BJ (cell line): ENCODE data around the gene PTPN5. TPM values are rescaled to one million over a fixed set of nuclear protein-coding genes. Genes with fewer than 3 reads are reported as not detected.

Experiments
- CTCF ChIA-PET: fragments of 350-600 bp; formaldehyde crosslinking; extraction: SDS; loops from one replicate; lab custom pipeline; 2021; ENCODE audit warnings: antibody characterized with exemption, inconsistent platforms; lab: Yijun Ruan, JAX
- POLR2A ChIA-PET: fragments of 300-600 bp; sonication (Branson Sonifier 250); formaldehyde crosslinking; extraction: SDS; loops from one replicate; lab custom pipeline; 2021; ENCODE audit warnings: antibody characterized with exemption; lab: Charles Lee
- DNase-seq: peaks from one replicate; pipeline ENCODE4 v3.0.0-alpha.2; 2011; ENCODE audit warnings: low read depth
- H3K27me3 ChIP-seq: 2 replicates; pipeline ENCODE4 v1.6.0; 2011; ENCODE audit warnings: low read length; ENCODE audit not compliant: control insufficient read depth, insufficient read depth
- H3K36me3 ChIP-seq: 2 replicates; pipeline ENCODE4 v1.5.1; 2011; ENCODE audit warnings: low read length; ENCODE audit not compliant: control insufficient read depth, insufficient read depth
- H3K4me3 ChIP-seq: 2 replicates; pipeline ENCODE4 v1.5.1; 2011; ENCODE audit warnings: low read depth, mild to moderate bottlenecking, control low read depth, low read length
- CTCF ChIP-seq: IDR thresholded peaks from 2 replicates; pipeline ENCODE4 v1.5.1; 2011; ENCODE audit warnings: low read depth, mild to moderate bottlenecking, control low read depth, inconsistent platforms, low read length, moderate library complexity; ENCODE audit not compliant: insufficient read depth
- polyA plus RNA-seq: library from polyadenylated mRNA; depleted of rRNA; stranded (reverse); fragments of >200 nt; gene quantifications from 2 replicates; pipeline ENCODE4 v1.2.3, GENCODE V29; 2011

The PTPN5 gene
- polyA plus RNA-seq, 1 experiment: not detected

- H3K4me3 ChIP-seq: no peak overlapping the region
- H3K27me3 ChIP-seq: peaks cover 5% of the 10 kb centered on the region; the same call in 1 of the 2 replicates
- TF ChIP-seq CTCF: no peak
- POLR2A ChIA-PET: no interaction called here
- CTCF ChIA-PET: no interaction called here
- H3K36me3 ChIP-seq: no peaks in the 10 kb centered on the region
- DNase-seq: no peak
Observed at GRCh38 chr11:18761741-18762140, 29.9 kb downstream of the PTPN5 start.

GRCh38 chr11:18761144-18761543, 30.5 kb downstream of the PTPN5 start:
- no peak for DNase-seq
- no peak for TF ChIP-seq CTCF
- Histone ChIP-seq H3K27me3 (peaks cover 5% of the 10 kb centered on the region; the same call in 1 of the 2 replicates), H3K36me3 (no peaks in the 10 kb centered on the region), H3K4me3 (no peak overlapping the region)
- ChIA-PET POLR2A (no interaction called here), CTCF (interaction anchor here (1.0 to 1.4 kb wide), 2 partner anchors 37 to 517 kb away, joined by 3 to 4 read pairs; no protein-coding TSS in a partner anchor)

GRCh38 chr11:18757811-18758210, 33.8 kb downstream of the PTPN5 start:
- no peak for DNase-seq
- Histone ChIP-seq H3K27me3 (peaks cover 5% of the 10 kb centered on the region), H3K4me3 (no peak overlapping the region), H3K36me3 (no peaks in the 10 kb centered on the region)
- TF ChIP-seq CTCF: no peak
- POLR2A ChIA-PET: no interaction called here
- CTCF ChIA-PET: interaction anchor here (0.9 to 2.0 kb wide), 8 partner anchors 20 to 755 kb away, joined by 3 to 6 read pairs (median 3); no protein-coding TSS in a partner anchor

GRCh38 chr11:18756889-18757288, 34.7 kb downstream of the PTPN5 start:
- ChIA-PET POLR2A (no interaction called here), CTCF (interaction anchor here (0.7 to 2.0 kb wide), 4 partner anchors 25 to 641 kb away, joined by 3 to 6 read pairs (median 3); no protein-coding TSS in a partner anchor)
- Histone ChIP-seq H3K27me3 (peaks cover 5% of the 10 kb centered on the region), H3K4me3 (no peak overlapping the region), H3K36me3 (no peaks in the 10 kb centered on the region)
- TF ChIP-seq CTCF: no peak
- no peak for DNase-seq

- no peak for TF ChIP-seq CTCF
- no peak for DNase-seq
- Histone ChIP-seq H3K27me3 (peaks cover 5% of the 10 kb centered on the region), H3K4me3 (no peak overlapping the region), H3K36me3 (no peaks in the 10 kb centered on the region)
- POLR2A ChIA-PET: no interaction called here
- CTCF ChIA-PET: interaction anchor here (0.6 kb wide), 1 partner anchor 13 kb away, joined by 3 read pairs; no protein-coding TSS in a partner anchor
Observed at GRCh38 chr11:18754308-18754707, 37.3 kb downstream of the PTPN5 start.
